HFFc6 (cell line): ENCODE measurements around the gene PPP1R16B. TPM values are rescaled to one million over a fixed set of nuclear protein-coding genes. Genes with fewer than 3 reads are reported as not detected.

ENCODE experiments used
- DNase-seq: peaks from one replicate; pipeline ENCODE4 v3.0.0-alpha.2; 2018
- H3K27ac Mint-ChIP-seq: 2 replicates; pipeline ENCODE4 v1.8.0; 2020; ENCODE audit warnings: mild to moderate bottlenecking, mixed read lengths
- H3K27me3 Mint-ChIP-seq: 2 replicates; pipeline ENCODE4 v1.8.0; 2021; ENCODE audit warnings: mild to moderate bottlenecking, moderate library complexity, mixed read lengths; ENCODE audit not compliant: insufficient read depth
- H3K36me3 Mint-ChIP-seq: 2 replicates; pipeline ENCODE4 v1.8.0; 2021; ENCODE audit warnings: low read depth, mixed read lengths
- H3K4me1 Mint-ChIP-seq: 2 replicates; pipeline ENCODE4 v1.8.0; 2020; ENCODE audit warnings: low read depth, mixed read lengths
- H3K4me3 Mint-ChIP-seq: 2 replicates; pipeline ENCODE4 v1.8.0; 2020; ENCODE audit warnings: mild to moderate bottlenecking, moderate library complexity, mixed read lengths
- H3K9me3 Mint-ChIP-seq: 2 replicates; pipeline ENCODE4 v1.8.0; 2020; ENCODE audit warnings: mild to moderate bottlenecking, mixed read lengths
- total RNA-seq, 6 experiments: library from RNA; stranded (reverse); fragmentation: NEBNext Ultra II Directional; extraction: Animal tissue kit (Norgen Biotek cat#: 25700); gene quantifications; 2 replicates in 1 of 6; 3 replicates in 5 of 6; pipeline ENCODE4 v1.2.3, GENCODE V29; 2021
- TF ChIP-seq, protein P1 (sequence below): fragments of 200-600 bp; sonication (generic); IDR thresholded peaks from 2 replicates; pipeline ENCODE4 v1.5.0; 2021; ENCODE audit warnings: antibody characterized with exemption, mild to moderate bottlenecking

Gene PPP1R16B
- total RNA-seq, 6 experiments from 2014 or later: not detected

DNA sequence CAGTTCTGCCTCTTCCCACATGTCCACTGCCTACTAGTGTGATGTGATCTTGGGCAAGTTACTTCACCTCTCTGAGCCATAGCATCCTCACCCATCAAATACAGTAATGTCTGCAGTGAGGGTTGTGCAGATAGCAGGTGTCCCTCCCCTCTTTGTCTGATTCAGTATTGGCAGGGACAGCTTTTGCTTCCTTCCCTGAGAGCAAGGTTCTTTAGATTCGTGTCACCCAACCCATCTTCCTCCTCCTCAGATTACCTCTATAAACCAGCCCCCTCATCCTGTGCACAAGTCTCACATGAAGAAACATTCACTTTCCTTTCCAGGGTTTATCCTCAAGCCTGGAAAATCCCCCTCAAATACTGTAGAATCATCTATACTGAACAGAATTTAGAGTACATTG is 41.9 kb upstream of the PPP1R16B start:
- DNase-seq: no peak
- H3K4me1 Mint-ChIP-seq: peaks cover 33% of the 10 kb centered on the region
- H3K27ac Mint-ChIP-seq: no peak overlapping the region
- peaks cover 32% of the 10 kb centered on the region for H3K36me3 Mint-ChIP-seq
- TF ChIP-seq, protein P1, sequence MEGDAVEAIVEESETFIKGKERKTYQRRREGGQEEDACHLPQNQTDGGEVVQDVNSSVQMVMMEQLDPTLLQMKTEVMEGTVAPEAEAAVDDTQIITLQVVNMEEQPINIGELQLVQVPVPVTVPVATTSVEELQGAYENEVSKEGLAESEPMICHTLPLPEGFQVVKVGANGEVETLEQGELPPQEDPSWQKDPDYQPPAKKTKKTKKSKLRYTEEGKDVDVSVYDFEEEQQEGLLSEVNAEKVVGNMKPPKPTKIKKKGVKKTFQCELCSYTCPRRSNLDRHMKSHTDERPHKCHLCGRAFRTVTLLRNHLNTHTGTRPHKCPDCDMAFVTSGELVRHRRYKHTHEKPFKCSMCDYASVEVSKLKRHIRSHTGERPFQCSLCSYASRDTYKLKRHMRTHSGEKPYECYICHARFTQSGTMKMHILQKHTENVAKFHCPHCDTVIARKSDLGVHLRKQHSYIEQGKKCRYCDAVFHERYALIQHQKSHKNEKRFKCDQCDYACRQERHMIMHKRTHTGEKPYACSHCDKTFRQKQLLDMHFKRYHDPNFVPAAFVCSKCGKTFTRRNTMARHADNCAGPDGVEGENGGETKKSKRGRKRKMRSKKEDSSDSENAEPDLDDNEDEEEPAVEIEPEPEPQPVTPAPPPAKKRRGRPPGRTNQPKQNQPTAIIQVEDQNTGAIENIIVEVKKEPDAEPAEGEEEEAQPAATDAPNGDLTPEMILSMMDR: no peak
- H3K27me3 Mint-ChIP-seq: no peaks in the 10 kb centered on the region; the same call in 1 of the 2 replicates
- no peaks in the 10 kb centered on the region for H3K9me3 Mint-ChIP-seq
- H3K4me3 Mint-ChIP-seq: no peak overlapping the region

GRCh38 chr20:38764567-38765318 is 40.8 kb upstream of the PPP1R16B start:
- Mint-ChIP-seq H3K4me1 (peaks cover 33% of the 10 kb centered on the region), H3K4me3 (peak overlapping the region; percentile 38; the same call in 1 of the 2 replicates), H3K27ac (peak overlapping the region; percentile 76), H3K27me3 (no peaks in the 10 kb centered on the region; the same call in 1 of the 2 replicates), H3K36me3 (peaks cover 32% of the 10 kb centered on the region), H3K9me3 (no peaks in the 10 kb centered on the region)
- peak; percentile 84 for DNase-seq
- TF ChIP-seq, protein P1: no peak

DNA sequence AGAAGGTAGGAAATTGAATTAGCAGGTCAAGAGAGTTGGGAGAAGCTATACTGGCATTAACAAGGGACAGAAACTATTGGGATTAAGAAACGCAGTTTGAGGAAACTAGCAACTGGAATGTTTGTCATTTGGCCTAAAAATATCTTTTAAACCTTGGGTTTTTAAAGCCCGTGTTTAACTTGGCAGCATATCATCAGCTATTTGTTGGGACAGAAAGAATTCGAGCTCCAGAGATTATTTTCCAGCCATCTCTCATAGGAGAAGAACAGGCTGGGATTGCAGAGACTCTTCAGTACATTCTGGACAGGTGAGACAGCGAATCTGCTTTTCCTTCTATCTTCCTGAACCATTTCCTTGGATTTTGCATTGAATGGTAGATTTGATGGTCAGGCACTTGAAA is 39.4 kb upstream of the PPP1R16B start:
- TF ChIP-seq, protein P1: no peak
- no peak overlapping the region for H3K27ac Mint-ChIP-seq
- H3K9me3 Mint-ChIP-seq: no peaks in the 10 kb centered on the region
- no peak overlapping the region; the same call in 1 of the 2 replicates for H3K4me3 Mint-ChIP-seq
- no peak for DNase-seq
- peaks cover 23% of the 10 kb centered on the region for H3K36me3 Mint-ChIP-seq
- H3K27me3 Mint-ChIP-seq: no peaks in the 10 kb centered on the region; the same call in 1 of the 2 replicates
- peaks cover 33% of the 10 kb centered on the region for H3K4me1 Mint-ChIP-seq

GRCh38 chr20:38769376-38770295 is 35.9 kb upstream of the PPP1R16B start:
- no peak overlapping the region for H3K4me3 Mint-ChIP-seq
- no peak overlapping the region for H3K27ac Mint-ChIP-seq

GRCh38 chr20:38770546-38770945 is 35.0 kb upstream of the PPP1R16B start:
- H3K27me3 Mint-ChIP-seq: no peaks in the 10 kb centered on the region; the same call in 1 of the 2 replicates

More at GRCh38 chr20:38769376-38770295, 35.9 kb upstream of the PPP1R16B start:
- H3K36me3 Mint-ChIP-seq: peaks cover 35% of the 10 kb centered on the region
- TF ChIP-seq, protein P1: no peak
- no peak for DNase-seq
- H3K4me1 Mint-ChIP-seq: peaks cover 16% of the 10 kb centered on the region
- H3K9me3 Mint-ChIP-seq: no peaks in the 10 kb centered on the region
- H3K27me3 Mint-ChIP-seq: no peaks in the 10 kb centered on the region; the same call in 1 of the 2 replicates

More at GRCh38 chr20:38770546-38770945, 35.0 kb upstream of the PPP1R16B start:
- TF ChIP-seq, protein P1: no peak
- H3K4me1 Mint-ChIP-seq: peaks cover 7% of the 10 kb centered on the region
- H3K4me3 Mint-ChIP-seq: no peak overlapping the region
- peaks cover 34% of the 10 kb centered on the region for H3K36me3 Mint-ChIP-seq
- no peak for DNase-seq
- H3K9me3 Mint-ChIP-seq: no peaks in the 10 kb centered on the region
- no peak overlapping the region for H3K27ac Mint-ChIP-seq
